ENCODE results near the gene MYL6B.

- TF ChIP-seq POLR2A (IDR thresholded peaks at IDR 0.05) (peak; percentile 91 to 94), EP300 (IDR thresholded peaks at IDR 0.05) (no peak), CTCF (IDR thresholded peaks at IDR 0.05) (peak in 2 of 4 experiments; percentile 19 to 21), POLR2AphosphoS5 (IDR thresholded peaks at IDR 0.05) (peak; percentile 97)
Measured at GRCh38 chr12:56127888-56128669, 24.3 kb upstream of the MYL6B start, which contains the start of gene ESYT1.
